Astrocyte of the spinal cord (primary cell): ENCODE results near the gene ABCA4.
"Not testable (repeated sequence)": the region's sequence is repeated elsewhere in the genome, so short reads cannot be mapped to it uniquely, and the experiment has no call there.

Experiments used
- DNase-seq: peaks from one replicate; pipeline ENCODE4 v3.0.0; 2011; ENCODE audit warnings: low read depth, low spot score
- H3K4me3 ChIP-seq: 2 replicates; pipeline ENCODE4 v1.5.1; 2011; ENCODE audit warnings: low read depth, mild to moderate bottlenecking, low read length, moderate library complexity
- CTCF ChIP-seq: IDR thresholded peaks from 2 replicates; pipeline ENCODE4 v1.5.1; 2012; ENCODE audit warnings: low read depth, mild to moderate bottlenecking, low read length, inconsistent platforms
- in situ Hi-C: cut with HindIII; loops from 2 replicates; pipeline ENCODE4 v1.10.0; 2017; ENCODE audit warnings: low sequenced_read_pairs

The ABCA4 gene

GRCh38 chr1:94120991-94121390 is at the start of gene ABCA4:
Gene ABCA4, minus strand, starts transcription at chr1:94121148. Its CDS starts 103 bp downstream, at chr1:94121045.
- no peak within 1 kb of the TSS for H3K4me3 ChIP-seq
- in situ Hi-C loops: no loop called here
- no peak for TF ChIP-seq CTCF
- DNase-seq: no peak

GRCh38 chr1:94169126-94169525 is 48.2 kb upstream of the ABCA4 start:
- H3K4me3 ChIP-seq: no peak overlapping the region
- no peak for DNase-seq
- in situ Hi-C loops: no loop called here
- TF ChIP-seq CTCF: no peak

GRCh38 chr1:94165843-94166242 is 44.9 kb upstream of the ABCA4 start:
- no peak overlapping the region for H3K4me3 ChIP-seq

GRCh38 chr1:94164885-94165284 is 43.9 kb upstream of the ABCA4 start:
- H3K4me3 ChIP-seq, in situ Hi-C loops, DNase-seq: not testable (repeated sequence)

More at GRCh38 chr1:94165843-94166242, 44.9 kb upstream of the ABCA4 start:
- TF ChIP-seq CTCF: no peak
- in situ Hi-C loops: no loop called here
- no peak for DNase-seq

- in situ Hi-C loops, DNase-seq, H3K4me3 ChIP-seq: not testable (repeated sequence)
Measured at GRCh38 chr1:94164121-94164520, 43.2 kb upstream of the ABCA4 start.

GRCh38 chr1:94163249-94163648 is 42.3 kb upstream of the ABCA4 start:
- DNase-seq, H3K4me3 ChIP-seq, in situ Hi-C loops: not testable (repeated sequence)

GRCh38 chr1:94160811-94161210 is 39.9 kb upstream of the ABCA4 start:
- H3K4me3 ChIP-seq: no peak overlapping the region
- in situ Hi-C loops: no loop called here
- DNase-seq: peak; percentile 87
- no peak for TF ChIP-seq CTCF

GRCh38 chr1:94156096-94156625 is 35.2 kb upstream of the ABCA4 start:
- DNase-seq: no peak
- in situ Hi-C loops: no loop called here
- no peak for TF ChIP-seq CTCF
- no peak overlapping the region for H3K4me3 ChIP-seq
